Measurements from ENCODE around the gene FOXB1. TPM values are rescaled to one million over a fixed set of nuclear protein-coding genes. Genes with fewer than 3 reads are reported as not detected.

The FOXB1 gene
- total and polyA plus RNA-seq, 2 experiments from 2014 or later = 4.7 to 6.7 TPM

GRCh38 chr15:59958288-59958687, 45.8 kb upstream of the FOXB1 start:
- TF ChIP-seq CTCF (conservative IDR thresholded peaks at IDR 0.05; ENCODE audit: low read depth in 2 of 2) (no peak), EZH2phosphoT487 (IDR thresholded peaks at IDR 0.05; ENCODE audit: unreplicated experiment) (no peak), JUNB (IDR thresholded peaks at IDR 0.05; ENCODE audit: unreplicated experiment) (no peak), EZH2 (IDR thresholded peaks at IDR 0.05; ENCODE audit: low read depth, unreplicated experiment) (no peak), ZNF462 (CRISPR knock-in tag; IDR thresholded peaks at IDR 0.05) (no peak), POLR2AphosphoS5 (IDR thresholded peaks at IDR 0.05; ENCODE audit: low read depth) (no peak), ETS1 (IDR thresholded peaks at IDR 0.05) (no peak), REST (IDR thresholded peaks at IDR 0.05; ENCODE audit: unreplicated experiment) (no peak), STAT1 (IDR thresholded peaks at IDR 0.05; ENCODE audit: unreplicated experiment) (no peak)
- DNase-seq (ENCODE audit: low spot score) = no peak
- H3K27ac Mint-ChIP-seq = no peak overlapping the region
- Histone ChIP-seq H3K4me1 (ENCODE audit: insufficient read depth) (peaks cover under 1% of the 10 kb centered on the region; the same call in 1 of the 2 replicates), H3K79me2 (replicated peaks; ENCODE audit: insufficient read depth) (no peaks in the 10 kb centered on the region), H3K4me3 (no peak overlapping the region), H3F3A (replicated peaks; ENCODE audit: low read depth) (no peaks in the 10 kb centered on the region), H3K27me3 (ENCODE audit: insufficient read depth) (no peaks in the 10 kb centered on the region), H2AFZ (no peak overlapping the region), H3K4me2 (no peak overlapping the region), H3K27ac (ENCODE audit: low read depth) (no peak overlapping the region), H3K9me2 (ENCODE audit: insufficient read depth) (no peaks in the 10 kb centered on the region), H3K36me3 (ENCODE audit: insufficient read depth) (no peaks in the 10 kb centered on the region; the same call in 1 of the 2 replicates), H4K20me1 (replicated peaks; ENCODE audit: insufficient read depth) (no peaks in the 10 kb centered on the region)
- H3K36me3 Mint-ChIP-seq (ENCODE audit: low read depth) = peaks cover 12% of the 10 kb centered on the region; the same call in 2 of the 3 replicates
- no peak for ATAC-seq
- H3K4me1 Mint-ChIP-seq = peaks cover 1% of the 10 kb centered on the region
- no peak overlapping the region for H3K4me3 Mint-ChIP-seq
- H3K9me3 Mint-ChIP-seq = peaks cover 28% of the 10 kb centered on the region
- H3K27me3 Mint-ChIP-seq (ENCODE audit: insufficient read depth, low read depth, poor library complexity) = no peaks in the 10 kb centered on the region
